AG08395 (cell line): ENCODE data around the gene SLC25A10.

Experiments
- DNase-seq: peaks from one replicate; pipeline ENCODE4 v3.0.0; 2012; ENCODE audit warnings: mixed read lengths, low spot score

The SLC25A10 gene

DNA sequence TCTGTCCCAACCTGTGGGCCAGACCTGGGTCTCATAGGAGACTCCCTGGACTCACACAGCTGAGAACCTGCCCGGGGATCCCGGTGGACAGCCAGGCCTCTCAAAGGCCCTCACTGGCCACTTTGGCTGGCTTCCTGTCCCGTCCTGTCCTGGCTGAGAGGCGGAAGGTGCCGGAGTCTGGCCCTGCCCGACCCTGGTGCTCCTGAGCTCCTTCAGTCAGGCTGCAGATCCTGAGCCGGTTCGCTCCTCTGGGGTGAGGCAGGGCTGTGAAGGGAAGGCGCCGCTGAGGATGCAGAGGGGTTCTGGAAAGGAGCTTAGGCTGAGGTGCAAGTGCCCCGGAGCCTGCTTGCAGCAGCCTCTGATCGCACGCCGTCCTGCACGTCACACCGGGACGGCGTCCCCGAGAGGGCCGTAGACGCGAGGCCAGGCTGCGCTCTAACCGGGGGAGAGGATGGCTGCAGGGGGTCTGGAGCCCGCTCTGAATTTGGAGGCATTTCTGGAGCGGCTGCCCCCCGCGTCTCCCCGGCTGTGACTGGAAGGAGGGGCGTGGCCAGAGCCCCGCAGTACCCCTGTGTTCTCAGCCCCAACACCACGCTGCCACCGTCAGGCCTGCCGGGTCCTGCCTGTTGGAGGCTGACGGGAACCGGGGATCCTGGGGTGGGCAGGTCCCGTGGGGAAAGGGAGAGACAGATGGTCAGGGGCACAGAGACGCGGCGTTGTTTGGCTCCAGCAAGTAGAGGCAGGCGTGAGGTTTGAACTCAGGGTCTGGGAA, 24.1 kb upstream of the SLC25A10 start:
- DNase-seq: no peak

DNA sequence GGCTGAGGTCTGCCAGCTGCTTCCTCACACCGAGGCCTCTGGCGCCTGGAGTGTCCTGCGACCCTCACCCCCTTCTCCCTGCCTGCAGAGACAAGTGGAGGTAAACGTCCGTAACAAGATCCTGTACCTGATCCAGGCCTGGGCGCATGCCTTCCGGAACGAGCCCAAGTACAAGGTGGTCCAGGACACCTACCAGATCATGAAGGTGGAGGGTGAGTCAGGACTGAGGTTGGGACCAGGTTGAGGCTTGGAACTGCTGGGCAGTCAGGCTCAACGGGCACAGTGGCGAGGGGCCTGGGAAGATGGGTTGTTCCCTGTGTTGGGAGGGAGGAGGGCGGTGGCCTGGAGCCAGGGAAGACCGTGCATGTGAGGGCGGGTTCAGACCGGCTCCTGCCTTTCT, 23.5 kb upstream of the SLC25A10 start:
- DNase-seq: no peak

DNA sequence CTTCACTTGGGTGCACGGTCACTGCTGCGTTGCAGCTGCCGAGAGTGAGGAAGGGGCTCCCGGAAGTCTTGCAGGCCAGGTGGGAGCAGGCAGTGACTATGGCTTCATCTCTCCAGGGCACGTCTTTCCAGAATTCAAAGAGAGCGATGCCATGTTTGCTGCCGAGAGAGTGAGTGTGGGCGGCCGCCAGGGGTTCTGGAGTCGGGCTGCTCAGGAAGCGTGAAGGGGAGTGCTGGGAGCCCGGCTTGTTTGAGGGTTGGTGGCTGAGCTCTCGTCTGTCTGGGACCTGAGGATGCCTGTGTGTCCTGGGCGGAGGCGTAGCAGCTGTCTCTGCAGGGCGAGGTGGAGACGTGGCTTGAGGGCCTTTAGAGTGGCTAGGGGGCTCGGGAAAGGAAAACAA, 22.0 kb upstream of the SLC25A10 start:
- DNase-seq: no peak

DNA sequence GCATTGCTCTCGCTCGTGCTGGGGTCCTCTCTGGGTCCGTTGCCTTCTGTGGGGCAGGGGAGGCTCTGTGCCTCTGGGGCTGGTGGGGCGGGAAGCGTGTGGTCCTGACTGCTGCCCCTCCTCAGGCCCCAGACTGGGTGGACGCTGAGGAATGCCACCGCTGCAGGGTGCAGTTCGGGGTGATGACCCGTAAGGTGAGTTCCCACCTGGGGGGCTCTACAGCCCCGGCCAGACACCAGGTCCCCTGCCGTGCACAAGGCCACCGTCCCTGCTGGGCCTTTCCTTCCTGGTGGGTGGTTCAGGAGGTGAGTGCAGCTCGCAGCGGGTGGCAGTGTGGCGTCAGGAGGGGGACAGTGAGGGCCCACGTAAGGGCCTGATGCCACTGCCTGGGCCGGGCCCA, 21.5 kb upstream of the SLC25A10 start:
- DNase-seq: no peak

DNA sequence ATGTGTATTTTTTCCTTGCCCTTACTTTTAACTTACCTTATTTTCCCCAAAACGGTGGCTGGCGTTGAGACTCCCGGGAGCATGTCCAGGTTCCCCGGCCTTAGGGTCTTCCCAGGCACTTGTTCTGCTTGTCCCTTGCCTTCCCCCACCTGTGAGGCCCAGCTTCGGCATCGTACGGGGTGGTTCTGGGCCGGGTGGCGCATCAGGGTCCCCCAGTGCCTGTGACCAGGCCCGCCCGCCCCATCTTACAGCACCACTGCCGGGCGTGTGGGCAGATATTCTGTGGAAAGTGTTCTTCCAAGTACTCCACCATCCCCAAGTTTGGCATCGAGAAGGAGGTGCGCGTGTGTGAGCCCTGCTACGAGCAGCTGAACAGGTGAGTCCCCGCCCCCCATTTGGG, 20.9 kb upstream of the SLC25A10 start:
- DNase-seq: no peak

DNA sequence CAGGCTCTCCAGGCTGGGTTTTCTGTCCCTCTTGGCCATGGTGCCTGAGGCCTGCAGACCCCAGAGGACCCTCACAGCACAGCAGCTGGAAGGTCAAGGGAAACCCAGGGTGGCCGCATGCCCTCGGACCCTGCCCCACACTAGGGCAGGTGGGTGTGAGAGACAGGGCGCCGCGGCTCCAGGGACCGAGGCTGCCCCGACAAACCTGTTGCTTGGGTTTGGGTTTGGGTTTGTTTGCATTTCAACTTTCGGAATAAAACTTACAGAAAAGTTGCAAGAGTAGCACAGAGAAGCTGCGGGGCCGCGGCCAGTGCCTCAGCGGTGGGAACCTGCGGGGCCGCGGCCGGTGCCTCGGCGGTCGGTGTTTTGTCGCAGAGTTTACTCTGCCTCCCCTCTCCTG, 20.5 kb upstream of the SLC25A10 start:
- no peak for DNase-seq

DNA sequence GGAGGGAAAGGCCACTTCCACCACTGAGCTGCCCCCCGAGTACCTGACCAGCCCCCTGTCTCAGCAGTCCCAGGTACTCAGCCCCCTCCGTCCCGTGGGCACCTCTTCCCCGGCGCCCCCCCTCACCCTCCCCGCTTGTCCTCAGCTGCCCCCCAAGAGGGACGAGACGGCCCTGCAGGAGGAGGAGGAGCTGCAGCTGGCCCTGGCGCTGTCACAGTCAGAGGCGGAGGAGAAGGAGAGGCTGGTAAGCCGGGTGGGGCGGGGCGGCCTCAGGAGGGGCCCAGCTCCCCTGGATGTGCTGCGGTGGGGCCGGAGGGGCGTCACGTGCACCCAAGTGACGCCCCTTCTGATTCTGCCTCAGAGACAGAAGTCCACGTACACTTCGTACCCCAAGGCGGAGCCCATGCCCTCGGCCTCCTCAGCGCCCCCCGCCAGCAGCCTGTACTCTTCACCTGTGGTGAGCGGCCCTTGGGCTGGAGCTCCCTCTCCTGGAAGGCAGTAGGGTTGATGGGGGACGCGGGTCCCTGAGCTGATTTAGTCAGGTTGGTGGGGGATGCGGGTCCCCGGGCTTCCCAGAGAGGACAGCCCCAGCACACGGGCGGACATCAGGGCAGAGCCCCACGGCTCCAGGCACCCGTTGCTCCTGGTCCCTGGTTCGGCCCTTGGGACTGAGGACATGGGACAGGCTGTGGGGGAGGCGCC, 18.4 kb upstream of the SLC25A10 start:
- no peak for DNase-seq

DNA sequence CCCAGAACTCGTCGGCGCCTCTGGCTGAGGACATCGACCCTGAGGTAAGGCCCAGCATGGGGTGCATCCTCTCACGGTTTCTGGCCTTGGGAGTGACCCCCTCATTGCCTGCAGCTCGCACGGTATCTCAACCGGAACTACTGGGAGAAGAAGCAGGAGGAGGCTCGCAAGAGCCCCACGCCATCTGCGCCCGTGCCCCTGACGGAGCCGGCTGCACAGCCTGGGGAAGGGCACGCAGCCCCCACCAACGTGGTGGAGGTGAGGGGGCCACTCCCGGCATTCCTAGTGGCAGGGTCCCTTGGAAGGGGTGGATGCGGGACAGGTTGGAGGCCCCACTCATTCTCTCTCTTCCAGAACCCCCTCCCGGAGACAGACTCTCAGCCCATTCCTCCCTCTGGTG, 17.3 kb upstream of the SLC25A10 start:
- no peak for DNase-seq

DNA sequence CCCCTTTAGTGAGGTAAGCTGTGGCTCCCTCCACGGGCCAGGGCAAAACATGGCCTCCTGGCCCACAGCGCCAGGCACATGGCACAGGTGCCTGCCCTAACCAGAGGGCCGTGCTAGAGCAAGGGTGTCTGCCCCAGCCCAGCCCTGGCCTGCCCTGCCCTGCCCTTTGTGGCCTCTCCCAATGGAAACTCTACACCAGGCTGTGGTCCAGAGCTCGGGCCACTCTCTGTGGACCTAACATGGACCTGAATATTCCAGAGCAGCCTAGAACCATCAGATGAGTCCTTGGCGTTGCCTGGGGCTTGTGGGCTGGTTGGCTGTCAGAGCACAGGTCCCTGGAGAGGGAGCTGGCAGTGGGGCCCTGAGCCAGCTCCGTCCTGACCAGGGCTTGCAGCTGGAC, 16.9 kb upstream of the SLC25A10 start:
- no peak for DNase-seq

DNA sequence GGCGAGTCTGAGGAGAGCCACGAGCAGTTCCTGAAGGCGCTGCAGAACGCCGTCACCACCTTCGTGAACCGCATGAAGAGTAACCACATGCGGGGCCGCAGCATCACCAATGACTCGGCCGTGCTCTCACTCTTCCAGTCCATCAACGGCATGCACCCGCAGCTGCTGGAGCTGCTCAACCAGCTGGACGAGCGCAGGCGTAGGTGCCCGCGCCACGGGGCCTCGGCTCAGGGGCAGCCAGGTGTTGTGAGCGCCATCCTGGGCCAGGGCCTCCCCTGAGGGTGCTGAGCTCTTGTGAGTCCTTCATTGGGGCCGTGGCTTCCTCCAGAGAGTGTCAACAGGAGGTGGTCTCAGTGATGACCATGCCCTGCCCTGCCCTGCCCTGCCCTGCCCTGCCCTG, 16.3 kb upstream of the SLC25A10 start:
- no peak for DNase-seq

DNA sequence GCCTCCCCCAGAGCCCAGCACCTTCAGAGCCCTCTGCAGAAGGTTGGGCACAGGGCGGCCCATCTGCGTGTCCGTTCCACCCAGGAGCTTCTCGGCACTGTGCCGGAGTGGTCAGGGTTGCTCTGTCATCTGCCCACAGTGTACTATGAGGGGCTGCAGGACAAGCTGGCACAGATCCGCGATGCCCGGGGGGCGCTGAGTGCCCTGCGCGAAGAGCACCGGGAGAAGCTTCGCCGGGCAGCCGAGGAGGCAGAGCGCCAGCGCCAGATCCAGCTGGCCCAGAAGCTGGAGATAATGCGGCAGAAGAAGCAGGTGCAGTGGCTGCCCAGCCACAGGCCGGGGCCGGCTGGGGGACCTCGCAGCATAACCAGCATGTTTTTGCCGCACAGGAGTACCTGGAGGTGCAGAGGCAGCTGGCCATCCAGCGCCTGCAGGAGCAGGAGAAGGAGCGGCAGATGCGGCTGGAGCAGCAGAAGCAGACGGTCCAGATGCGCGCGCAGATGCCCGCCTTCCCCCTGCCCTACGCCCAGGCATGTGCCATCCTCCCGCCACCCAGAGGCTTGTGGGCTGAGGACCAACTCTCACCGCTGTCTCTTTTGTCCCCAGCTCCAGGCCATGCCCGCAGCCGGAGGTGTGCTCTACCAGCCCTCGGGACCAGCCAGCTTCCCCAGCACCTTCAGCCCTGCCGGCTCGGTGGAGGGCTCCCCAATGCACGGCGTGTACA, 15.7 kb upstream of the SLC25A10 start:
- DNase-seq: no peak

DNA sequence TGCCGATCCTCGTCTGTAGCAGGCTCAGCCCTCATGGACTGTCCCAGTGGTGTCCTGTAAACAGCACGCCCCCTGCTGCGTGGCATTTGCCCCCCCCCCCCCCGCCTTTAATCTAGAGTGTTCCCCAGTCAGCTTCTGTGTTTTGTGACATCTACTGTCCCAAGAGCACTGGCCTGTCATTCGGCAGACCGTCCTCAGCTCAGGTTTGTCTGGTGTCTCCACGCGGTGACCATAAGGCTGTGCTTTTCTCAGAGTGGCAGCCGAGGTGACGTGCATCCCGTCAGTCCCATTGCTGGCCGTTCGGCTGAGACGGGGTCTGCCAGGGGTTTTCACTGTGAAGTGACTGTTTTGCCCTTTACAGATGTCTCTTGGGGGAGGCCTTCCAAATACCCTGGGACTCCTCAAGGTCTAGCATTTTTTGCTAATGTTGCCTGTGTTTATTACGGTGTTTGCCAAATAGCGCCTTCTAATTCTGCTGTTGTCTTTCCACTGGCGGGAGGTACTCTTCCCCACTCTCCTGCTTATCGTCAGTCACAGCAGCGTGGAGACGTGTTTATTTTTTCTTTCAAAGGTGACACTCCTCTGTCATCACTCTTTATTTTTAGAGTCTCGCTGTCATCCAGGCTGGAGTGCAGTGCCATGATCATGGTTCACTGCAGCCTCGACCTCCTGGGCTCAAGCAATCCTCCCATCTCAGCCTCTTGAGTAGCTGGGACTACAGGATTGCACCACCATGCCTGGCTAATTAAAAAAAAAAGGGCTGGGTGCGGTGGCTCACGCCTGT, 14.6 kb upstream of the SLC25A10 start:
- DNase-seq: no peak

DNA sequence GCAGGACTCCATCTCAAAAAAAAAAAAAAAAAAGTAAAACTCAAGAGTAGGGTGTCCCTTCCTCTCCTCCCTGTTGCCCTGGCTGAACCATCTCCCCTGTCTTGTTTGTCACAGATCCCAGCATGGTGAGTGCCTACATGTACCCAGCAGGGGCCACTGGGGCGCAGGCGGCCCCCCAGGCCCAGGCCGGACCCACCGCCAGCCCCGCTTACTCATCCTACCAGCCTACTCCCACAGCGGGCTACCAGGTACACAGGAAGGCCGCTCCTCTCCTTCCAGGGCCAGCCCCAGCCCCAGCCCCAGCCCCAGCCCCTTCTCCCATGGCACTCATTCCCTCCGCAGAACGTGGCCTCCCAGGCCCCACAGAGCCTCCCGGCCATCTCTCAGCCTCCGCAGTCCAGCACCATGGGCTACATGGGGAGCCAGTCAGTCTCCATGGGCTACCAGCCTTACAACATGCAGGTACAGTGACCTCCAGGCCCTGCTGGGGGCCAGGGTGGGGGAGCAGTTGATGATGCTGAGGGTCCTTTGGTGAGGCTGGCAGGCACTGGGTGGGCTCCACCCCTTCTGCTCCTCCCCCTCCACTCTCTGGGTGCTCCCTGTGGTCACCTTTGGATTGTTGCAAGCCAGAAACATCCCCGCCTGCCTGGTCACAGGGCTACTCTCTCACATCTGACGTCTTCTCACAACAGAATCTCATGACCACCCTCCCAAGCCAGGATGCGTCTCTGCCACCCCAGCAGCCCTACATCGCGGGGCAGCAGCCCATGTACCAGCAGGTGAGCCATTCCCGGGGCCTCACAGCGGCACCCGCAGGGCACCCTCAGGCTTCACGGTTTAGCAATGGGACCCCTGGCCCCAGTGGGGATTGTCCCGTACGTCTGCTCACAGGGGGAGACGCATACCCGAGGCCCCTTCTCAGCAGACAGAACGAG, 11.5 kb upstream of the SLC25A10 start:
- no peak for DNase-seq

DNA sequence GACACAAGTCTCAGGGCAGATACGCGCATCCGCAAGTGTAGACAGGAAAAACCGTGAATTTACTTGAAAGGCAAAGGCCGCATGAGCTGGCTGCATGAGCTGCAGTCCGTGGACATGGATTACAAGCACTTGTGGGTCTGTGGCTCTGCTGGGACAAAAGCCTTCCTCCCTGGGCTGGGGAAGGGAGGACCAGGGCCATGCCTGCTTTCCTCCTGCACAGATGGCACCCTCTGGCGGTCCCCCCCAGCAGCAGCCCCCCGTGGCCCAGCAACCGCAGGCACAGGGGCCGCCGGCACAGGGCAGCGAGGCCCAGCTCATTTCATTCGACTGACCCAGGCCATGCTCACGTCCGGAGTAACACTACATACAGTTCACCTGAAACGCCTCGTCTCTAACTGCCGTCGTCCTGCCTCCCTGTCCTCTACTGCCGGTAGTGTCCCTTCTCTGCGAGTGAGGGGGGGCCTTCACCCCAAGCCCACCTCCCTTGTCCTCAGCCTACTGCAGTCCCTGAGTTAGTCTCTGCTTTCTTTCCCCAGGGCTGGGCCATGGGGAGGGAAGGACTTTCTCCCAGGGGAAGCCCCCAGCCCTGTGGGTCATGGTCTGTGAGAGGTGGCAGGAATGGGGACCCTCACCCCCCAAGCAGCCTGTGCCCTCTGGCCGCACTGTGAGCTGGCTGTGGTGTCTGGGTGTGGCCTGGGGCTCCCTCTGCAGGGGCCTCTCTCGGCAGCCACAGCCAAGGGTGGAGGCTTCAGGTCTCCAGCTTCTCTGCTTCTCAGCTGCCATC, 10.6 kb upstream of the SLC25A10 start:
- DNase-seq: no peak

DNA sequence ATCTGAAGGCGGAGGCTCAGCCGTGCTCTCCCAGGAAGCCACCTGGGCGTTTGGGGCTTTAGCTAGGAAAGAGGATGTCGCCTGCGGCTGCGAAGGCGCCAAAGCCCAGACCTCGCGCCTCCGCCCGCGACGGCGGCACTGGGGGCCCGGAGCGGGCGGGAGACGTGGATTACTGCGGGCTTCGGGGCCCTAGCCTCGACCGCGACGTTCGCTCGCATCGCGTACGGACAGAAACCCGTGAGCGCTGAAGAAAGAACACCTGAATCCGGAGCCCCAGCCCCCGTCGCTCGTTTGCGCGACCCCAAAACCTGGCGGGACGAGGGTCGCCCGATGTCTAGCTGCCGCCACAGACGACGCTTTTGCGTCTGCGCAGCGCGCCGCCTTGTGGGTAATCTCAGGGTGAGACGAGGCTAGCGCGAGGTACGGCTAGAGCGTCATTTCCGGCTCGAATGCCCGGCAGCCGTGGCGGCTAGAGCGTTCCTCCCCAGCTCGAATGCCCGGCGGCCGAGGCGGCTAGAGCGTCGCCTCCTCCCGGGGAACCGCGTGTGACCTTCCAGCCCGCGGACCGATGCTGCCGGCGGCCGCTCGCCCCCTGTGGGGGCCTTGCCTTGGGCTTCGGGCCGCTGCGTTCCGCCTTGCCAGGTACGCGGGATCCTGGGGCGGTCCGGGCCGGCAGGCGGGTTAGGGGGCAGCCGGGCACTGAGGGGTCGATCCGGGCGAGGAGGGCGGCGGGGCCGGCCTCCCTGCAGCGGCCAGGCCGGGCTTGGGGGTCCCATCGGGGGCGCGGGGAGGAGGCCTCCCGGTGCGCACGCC, 8.9 kb upstream of the SLC25A10 start, which contains the start of gene MRPL12:
Gene MRPL12, plus strand, starts transcription at position 434 of the 813 bp plus-strand sequence. Its CDS starts 135 bp downstream, at position 569.
- DNase-seq: peak; percentile 97

DNA sequence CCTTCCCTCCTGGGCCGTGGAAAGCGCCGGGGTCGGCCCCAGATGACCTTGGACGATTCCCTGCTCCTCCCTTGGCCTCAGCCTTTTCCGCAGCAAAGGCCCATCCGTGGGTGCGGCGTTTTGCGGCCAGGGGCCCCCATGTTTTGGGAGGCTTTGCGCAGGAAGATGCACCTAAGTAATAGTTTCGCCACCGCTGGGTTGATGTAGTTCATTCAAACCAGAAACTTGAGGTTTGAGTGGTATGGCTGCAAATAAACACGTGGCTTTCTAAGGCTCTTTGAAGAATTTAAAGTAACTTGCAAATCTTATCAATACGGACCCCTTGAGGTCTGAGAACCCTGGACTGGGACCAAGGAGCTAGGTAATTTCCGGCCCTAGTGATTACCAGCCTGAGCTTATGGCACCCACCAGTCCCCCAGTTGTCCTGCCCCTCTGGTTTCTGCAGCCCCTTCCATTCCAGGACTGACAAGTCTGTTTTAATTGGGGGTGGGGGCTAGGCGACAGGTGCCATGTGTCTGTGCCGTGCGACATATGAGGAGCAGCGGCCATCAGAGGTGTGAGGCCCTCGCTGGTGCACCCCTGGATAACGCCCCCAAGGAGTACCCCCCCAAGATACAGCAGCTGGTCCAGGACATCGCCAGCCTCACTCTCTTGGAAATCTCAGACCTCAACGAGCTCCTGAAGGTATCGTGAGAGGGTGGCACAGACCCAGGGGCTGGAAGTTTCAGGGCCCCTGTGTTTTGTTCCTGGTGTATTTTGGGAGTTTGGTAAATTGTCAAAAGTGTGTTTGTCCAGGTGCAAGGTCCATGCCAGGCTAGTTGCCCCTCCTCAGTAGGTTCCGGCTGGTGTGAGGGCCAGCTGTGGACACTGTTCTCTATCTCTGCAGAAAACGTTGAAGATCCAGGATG, 8.1 kb upstream of the SLC25A10 start:
- no peak for DNase-seq

DNA sequence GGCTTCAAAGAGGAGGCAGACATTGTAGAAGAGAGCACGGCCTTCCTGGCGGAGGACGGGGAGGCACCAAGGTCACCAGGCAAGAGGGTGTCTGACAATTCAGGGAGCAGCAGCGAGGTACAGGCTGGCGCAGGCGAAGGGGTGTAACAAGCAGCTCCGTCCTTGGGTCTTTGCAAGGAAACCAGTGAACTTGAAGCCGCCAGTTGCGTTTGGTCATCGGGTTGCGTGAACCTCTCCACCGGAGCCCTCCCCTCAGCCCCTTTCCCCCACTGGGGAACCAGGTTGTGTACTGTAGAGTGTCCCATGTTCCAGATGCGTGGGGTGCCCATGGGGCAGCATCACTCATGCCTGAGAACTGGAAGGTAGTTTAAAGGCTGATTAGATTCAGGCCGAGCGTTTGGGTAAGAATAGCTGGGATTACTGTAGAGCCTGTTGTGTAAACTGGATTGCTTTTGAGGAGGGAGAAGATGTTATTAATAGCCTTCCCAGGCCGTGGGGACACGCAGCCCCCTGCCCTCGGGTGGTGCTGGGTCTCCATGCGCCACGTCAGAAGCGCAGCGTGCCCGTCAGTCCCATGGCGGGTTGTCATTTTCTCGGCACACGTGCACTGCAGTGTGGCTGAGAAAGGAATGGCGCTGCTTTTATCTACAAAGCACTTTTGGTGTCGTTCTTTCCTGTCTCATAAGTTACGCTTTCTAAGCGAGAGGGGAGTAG, 6.4 kb upstream of the SLC25A10 start:
- no peak for DNase-seq

DNA sequence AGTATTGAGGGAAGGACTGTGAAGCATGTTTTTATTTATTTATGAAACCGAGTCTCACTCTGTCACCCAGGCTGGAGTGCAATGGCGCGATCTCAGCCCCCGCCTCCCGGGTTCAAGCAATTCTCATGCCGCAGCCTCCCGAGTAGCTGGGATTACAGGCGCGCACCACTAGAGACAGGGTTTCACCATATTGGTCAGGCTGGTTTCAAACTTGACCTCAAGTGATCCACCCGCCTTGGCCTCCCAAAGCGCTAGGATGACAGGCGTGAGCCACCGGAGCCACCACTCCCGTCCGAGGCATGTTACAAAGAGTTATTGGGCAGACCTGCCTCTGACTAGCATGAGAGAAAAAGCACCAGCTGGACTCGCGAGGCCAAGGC, 5.9 kb upstream of the SLC25A10 start:
- DNase-seq: no peak
